HG02938 (cell line): Measurements from ENCODE around the gene RICTOR.

Experiments used
- ATAC-seq: cut with Tn5 transposase; IDR thresholded peaks from one replicate; pipeline ENCODE4 v1.9.1; 2021; ENCODE audit warnings: mild to moderate bottlenecking, moderate library complexity; ENCODE audit not compliant: unreplicated experiment

RICTOR gene

GRCh38 chr5:39093352-39093751 lies 19.2 kb upstream of the RICTOR start:
- ATAC-seq, result no peak

GRCh38 chr5:39092581-39093351 lies 18.6 kb upstream of the RICTOR start:
- ATAC-seq, result no peak

- ATAC-seq, result no peak
These were observed 17.9 kb upstream of the RICTOR start for GRCh38 chr5:39091940-39092580.

- no peak for ATAC-seq
These were observed 9.8 kb upstream of the RICTOR start for GRCh38 chr5:39083968-39084367.

- ATAC-seq, result no peak
These were observed 8.8 kb upstream of the RICTOR start for GRCh38 chr5:39082995-39083394.

GRCh38 chr5:39080597-39081204 lies 6.5 kb upstream of the RICTOR start:
- no peak for ATAC-seq

- ATAC-seq, result no peak
These were observed 6.0 kb upstream of the RICTOR start for GRCh38 chr5:39080168-39080567.

- no peak for ATAC-seq
These were observed 4.9 kb upstream of the RICTOR start for GRCh38 chr5:39079147-39079546.

GRCh38 chr5:39076757-39077728 lies 2.8 kb upstream of the RICTOR start:
- peak; percentile 13 for ATAC-seq

GRCh38 chr5:39076101-39076756 lies 2.0 kb upstream of the RICTOR start:
- ATAC-seq, result no peak

GRCh38 chr5:39073767-39074016 lies 507 bp downstream of the RICTOR start:
- ATAC-seq, result peak; percentile 20

- ATAC-seq, result peak; percentile 38
These were observed 1.1 kb downstream of the RICTOR start for GRCh38 chr5:39072925-39073766.

GRCh38 chr5:39068099-39068498 lies 6.1 kb downstream of the RICTOR start:
- no peak for ATAC-seq

- no peak for ATAC-seq
These were observed 9.7 kb downstream of the RICTOR start for GRCh38 chr5:39064450-39064849.

GRCh38 chr5:39063037-39063436 lies 11.2 kb downstream of the RICTOR start:
- no peak for ATAC-seq

GRCh38 chr5:39062530-39062929 lies 11.7 kb downstream of the RICTOR start:
- no peak for ATAC-seq

- no peak for ATAC-seq
These were observed 12.1 kb downstream of the RICTOR start for GRCh38 chr5:39062104-39062503.

GRCh38 chr5:39059064-39059463 lies 15.1 kb downstream of the RICTOR start:
- ATAC-seq, result no peak

GRCh38 chr5:39058178-39058921 lies 15.8 kb downstream of the RICTOR start:
- ATAC-seq, result peak; percentile 89
